ENCODE results near the gene LARP1. TPM values are rescaled to one million over a fixed set of nuclear protein-coding genes. Genes with fewer than 3 reads are reported as not detected.

LARP1 gene
- total and polyA plus RNA-seq, 10 of the 15 experiments (the other 5 are each of a cell fraction or from before 2014, with no cell fraction given): 22.6 to 227 (median 60.8) TPM

GRCh38 chr5:154755361-154756008, at the start of gene LARP1 (continued):
- TF ChIP-seq USF1 (IDR thresholded peaks at IDR 0.05; ENCODE audit: borderline replicate concordance, extremely low read length, insufficient read depth, low read depth, low read length): no peak
- no peak for TF ChIP-seq GABPA (IDR thresholded peaks at IDR 0.05; ENCODE audit: low read depth)

GRCh38 chr5:154706416-154706815, 48.8 kb upstream of the LARP1 start:
- RAD21 ChIA-PET (ENCODE audit: unreplicated experiment): no interaction called here
- in situ Hi-C loops (cut with MboI): no loop called here
- TF ChIP-seq RAD21 (IDR thresholded peaks at IDR 0.05; ENCODE audit: insufficient read depth, low read depth, low read length): no peak
- no peak for TF ChIP-seq TARDBP (IDR thresholded peaks at IDR 0.05; ENCODE audit: borderline replicate concordance)
- TF ChIP-seq BHLHE40 (IDR thresholded peaks at IDR 0.05; ENCODE audit: borderline replicate concordance in 1 of 2, low read depth in 2 of 2, low read length in 1 of 2): no peak
- no peak for TF ChIP-seq ESRRA (IDR thresholded peaks at IDR 0.05; ENCODE audit: low read length)
- TF ChIP-seq TAF1 (IDR thresholded peaks at IDR 0.05; ENCODE audit: borderline replicate concordance, low read depth, low read length): no peak
- TF ChIP-seq FOS (IDR thresholded peaks at IDR 0.05; ENCODE audit: borderline replicate concordance, extremely low read depth, insufficient read length): no peak
- no peak for TF ChIP-seq WRNIP1 (IDR thresholded peaks at IDR 0.05; ENCODE audit: borderline replicate concordance, low read depth, low read length)
- TF ChIP-seq NR2F1 (conservative IDR thresholded peaks at IDR 0.05): no peak
- TF ChIP-seq YBX1 (IDR thresholded peaks at IDR 0.05): no peak
- TF ChIP-seq CEBPB (IDR thresholded peaks at IDR 0.05; ENCODE audit: borderline replicate concordance in 1 of 2, low read depth in 2 of 2, low read length in 2 of 2): no peak
- no peak for TF ChIP-seq RELA (IDR thresholded peaks at IDR 0.05; ENCODE audit: borderline replicate concordance, partially characterized antibody)
- TF ChIP-seq CTCF (IDR thresholded peaks at IDR 0.05 in 2 of 3, conservative IDR thresholded peaks at IDR 0.05 in 1 of 3; ENCODE audit: control insufficient read depth in 2 of 3, extremely low read depth in 1 of 3, insufficient read depth in 1 of 3, low read depth in 3 of 3, low read length in 3 of 3): no peak
- TF ChIP-seq ZBTB11 (CRISPR knock-in tag; IDR thresholded peaks at IDR 0.05): no peak
- no peak for TF ChIP-seq SMC3 (IDR thresholded peaks at IDR 0.05; ENCODE audit: borderline replicate concordance, low read length)
- no peak for TF ChIP-seq LARP7 (IDR thresholded peaks at IDR 0.05)
- TF ChIP-seq ZNF217 (IDR thresholded peaks at IDR 0.05): no peak

More at GRCh38 chr5:154706416-154706815, 48.8 kb upstream of the LARP1 start:
- Histone ChIP-seq H3K27ac (ENCODE audit: control insufficient read depth, insufficient read depth) (no peak overlapping the region), H3K9ac (ENCODE audit: control insufficient read depth, insufficient read depth, low read length) (no peak overlapping the region), H3K27me3 (replicated peaks in 1 of 2; ENCODE audit: control insufficient read depth in 2 of 2, insufficient read depth in 2 of 2, low read length in 1 of 2) (no peaks in the 10 kb centered on the region), H3K4me3 (no peak overlapping the region), H2AFZ (ENCODE audit: control insufficient read depth, low read depth, low read length) (no peak overlapping the region), H3K36me3 (ENCODE audit: control insufficient read depth in 2 of 2, insufficient read depth in 2 of 2, low read length in 1 of 2) (no peaks in the 10 kb centered on the region), H3K79me2 (ENCODE audit: control insufficient read depth, insufficient read depth, low read length) (no peaks in the 10 kb centered on the region), H4K20me1 (ENCODE audit: control insufficient read depth, insufficient read depth) (no peaks in the 10 kb centered on the region), H3K9me3 (replicated peaks; ENCODE audit: control insufficient read depth, insufficient read depth, low read length) (no peaks in the 10 kb centered on the region), H3K4me1 (ENCODE audit: control insufficient read depth, insufficient read depth, low read length) (no peaks in the 10 kb centered on the region), H3K4me2 (ENCODE audit: control insufficient read depth, insufficient read depth) (no peak overlapping the region)
- SMC1A ChIA-PET (ENCODE audit: uncharacterized antibody, unreplicated experiment): no interaction called here
- no peak for ATAC-seq
- WGBS (ENCODE audit: insufficient coverage, insufficient replicate concordance, low lambda C conversion rate, missing lambda C conversion rate): 100% methylated on average over 1 of the region's 1 CpG
- intact Hi-C loops (cut with micrococcal nuclease; ENCODE audit: unreplicated experiment): no loop called here
- no TSS peak for BruUV-seq (replicated peaks)
- DNase-seq (ENCODE audit: low read depth, low spot score): no peak
- FAIRE-seq: no peak
- CTCF ChIA-PET: no interaction called here
- POLR2A ChIA-PET: no interaction called here

Measured in GM12878 (cell line).